ENCODE measurements around the gene CELF4. TPM values are rescaled to one million over a fixed set of nuclear protein-coding genes. Genes with fewer than 3 reads are reported as not detected.

The CELF4 gene
- total and polyA plus RNA-seq, 7 donors = 0.60 to 5.0 (median 1.8) TPM; not detected in 1

GRCh38 chr18:37505321-37505720 lies 60.3 kb downstream of the CELF4 start:
- H3K27me3 ChIP-seq = peaks cover 0 to 3% (median 0%) of the 10 kb centered on the region in 3 donors
- no peaks in the 10 kb centered on the region for H3K9me3 ChIP-seq
- no peak overlapping the region for H3K4me3 ChIP-seq
- H3K36me3 ChIP-seq = no peaks in the 10 kb centered on the region
- whole genome bisulfite sequencing, 2 donors = 85 to 86% methylated on average over 4 of the region's 4 CpGs
- no peak overlapping the region for H3K27ac ChIP-seq
- TF ChIP-seq POLR2A (IDR thresholded peaks at IDR 0.05) (no peak), POLR2AphosphoS5 (IDR thresholded peaks at IDR 0.05) (no peak)
- intact Hi-C loops (cut with DNase I) = no loop called here
- no peaks in the 10 kb centered on the region for H3K4me1 ChIP-seq
- DNase-seq = no peak

DNA sequence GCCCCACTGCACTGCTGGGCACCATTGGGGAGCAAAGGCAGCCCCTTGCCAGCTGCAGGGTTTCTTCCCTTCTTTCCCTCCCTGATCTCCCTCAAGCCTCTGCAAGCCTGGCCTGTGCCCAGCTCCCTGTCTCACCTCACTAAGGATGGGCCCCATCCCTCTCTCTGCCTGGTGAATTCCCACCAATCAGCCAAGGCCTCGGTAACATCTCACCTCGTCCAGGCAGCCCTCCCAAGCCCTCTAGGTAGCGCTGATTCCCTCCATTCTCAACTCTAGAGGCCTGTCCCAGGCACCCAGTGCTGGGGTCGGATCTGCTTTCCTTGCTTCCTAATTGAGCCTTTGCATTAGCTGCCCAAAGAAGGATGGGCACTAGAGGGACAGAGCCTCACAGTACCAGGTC lies 63.0 kb downstream of the CELF4 start:
- no peak for DNase-seq
- intact Hi-C loops (cut with DNase I) = no loop called here
- H3K4me1 ChIP-seq = no peaks in the 10 kb centered on the region
- peaks cover 0 to 7% (median 0%) of the 10 kb centered on the region in 3 donors for H3K27me3 ChIP-seq
- H3K36me3 ChIP-seq = no peaks in the 10 kb centered on the region
- H3K4me3 ChIP-seq = no peak overlapping the region
- H3K27ac ChIP-seq = no peak overlapping the region
- 59 to 78% methylated on average over 4 of the region's 4 CpGs for WGBS, 2 donors
- H3K9me3 ChIP-seq = no peaks in the 10 kb centered on the region
- TF ChIP-seq EP300 (IDR thresholded peaks at IDR 0.05) (no peak), POLR2AphosphoS5 (IDR thresholded peaks at IDR 0.05) (no peak), POLR2A (IDR thresholded peaks at IDR 0.05) (no peak)
- TF ChIP-seq, protein P1, sequence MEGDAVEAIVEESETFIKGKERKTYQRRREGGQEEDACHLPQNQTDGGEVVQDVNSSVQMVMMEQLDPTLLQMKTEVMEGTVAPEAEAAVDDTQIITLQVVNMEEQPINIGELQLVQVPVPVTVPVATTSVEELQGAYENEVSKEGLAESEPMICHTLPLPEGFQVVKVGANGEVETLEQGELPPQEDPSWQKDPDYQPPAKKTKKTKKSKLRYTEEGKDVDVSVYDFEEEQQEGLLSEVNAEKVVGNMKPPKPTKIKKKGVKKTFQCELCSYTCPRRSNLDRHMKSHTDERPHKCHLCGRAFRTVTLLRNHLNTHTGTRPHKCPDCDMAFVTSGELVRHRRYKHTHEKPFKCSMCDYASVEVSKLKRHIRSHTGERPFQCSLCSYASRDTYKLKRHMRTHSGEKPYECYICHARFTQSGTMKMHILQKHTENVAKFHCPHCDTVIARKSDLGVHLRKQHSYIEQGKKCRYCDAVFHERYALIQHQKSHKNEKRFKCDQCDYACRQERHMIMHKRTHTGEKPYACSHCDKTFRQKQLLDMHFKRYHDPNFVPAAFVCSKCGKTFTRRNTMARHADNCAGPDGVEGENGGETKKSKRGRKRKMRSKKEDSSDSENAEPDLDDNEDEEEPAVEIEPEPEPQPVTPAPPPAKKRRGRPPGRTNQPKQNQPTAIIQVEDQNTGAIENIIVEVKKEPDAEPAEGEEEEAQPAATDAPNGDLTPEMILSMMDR (IDR thresholded peaks at IDR 0.05) = no peak

DNA sequence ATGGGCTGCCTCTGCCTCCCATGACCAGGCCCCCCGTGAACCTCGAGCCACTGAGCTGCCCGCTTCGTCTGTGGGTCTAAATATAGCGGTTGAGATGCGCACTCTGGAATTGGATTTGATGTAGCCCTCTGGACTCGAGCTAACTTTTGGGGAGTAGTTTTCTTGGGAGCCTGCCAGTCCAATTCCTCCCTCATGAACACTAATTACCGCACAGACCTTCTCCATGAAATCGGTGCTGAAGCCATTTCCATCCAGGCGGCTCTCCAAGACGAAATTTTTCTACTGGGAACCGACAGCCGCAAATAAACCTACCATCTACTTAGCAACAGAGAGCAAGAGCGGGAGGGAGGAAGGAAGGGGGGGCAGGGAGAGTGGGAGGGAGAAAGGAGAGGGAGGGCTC lies 63.6 kb downstream of the CELF4 start:
- peaks cover 0 to 7% (median 0%) of the 10 kb centered on the region in 3 donors for H3K27me3 ChIP-seq
- H3K4me1 ChIP-seq = no peaks in the 10 kb centered on the region
- H3K4me3 ChIP-seq = no peak overlapping the region
- no peaks in the 10 kb centered on the region for H3K9me3 ChIP-seq
- intact Hi-C loops (cut with DNase I) = no loop called here
- WGBS, 2 donors = 74 to 79% methylated on average over 14 of the region's 14 CpGs
- no peak overlapping the region for H3K27ac ChIP-seq
- no peaks in the 10 kb centered on the region for H3K36me3 ChIP-seq
- DNase-seq = no peak
- no peak for TF ChIP-seq POLR2AphosphoS5 (IDR thresholded peaks at IDR 0.05)
- TF ChIP-seq EP300 (IDR thresholded peaks at IDR 0.05) = no peak
- TF ChIP-seq, protein P1 (IDR thresholded peaks at IDR 0.05) = no peak
- TF ChIP-seq POLR2A (IDR thresholded peaks at IDR 0.05) = no peak

GRCh38 chr18:37501136-37501535 lies 64.5 kb downstream of the CELF4 start:
- DNase-seq = no peak
- 81 to 83% methylated on average over 4 of the region's 4 CpGs for WGBS, 2 donors
- H3K27me3 ChIP-seq = peaks cover 0 to 7% (median 0%) of the 10 kb centered on the region in 3 donors
- H3K4me1 ChIP-seq = no peaks in the 10 kb centered on the region
- H3K27ac ChIP-seq = no peak overlapping the region
- no peak overlapping the region for H3K4me3 ChIP-seq
- TF ChIP-seq EP300 (IDR thresholded peaks at IDR 0.05) (no peak), POLR2AphosphoS5 (IDR thresholded peaks at IDR 0.05) (no peak), POLR2A (IDR thresholded peaks at IDR 0.05) (no peak)
- TF ChIP-seq, protein P1 (IDR thresholded peaks at IDR 0.05) = no peak
- no peaks in the 10 kb centered on the region for H3K9me3 ChIP-seq
- no peaks in the 10 kb centered on the region for H3K36me3 ChIP-seq
- intact Hi-C loops (cut with DNase I) = no loop called here

DNA sequence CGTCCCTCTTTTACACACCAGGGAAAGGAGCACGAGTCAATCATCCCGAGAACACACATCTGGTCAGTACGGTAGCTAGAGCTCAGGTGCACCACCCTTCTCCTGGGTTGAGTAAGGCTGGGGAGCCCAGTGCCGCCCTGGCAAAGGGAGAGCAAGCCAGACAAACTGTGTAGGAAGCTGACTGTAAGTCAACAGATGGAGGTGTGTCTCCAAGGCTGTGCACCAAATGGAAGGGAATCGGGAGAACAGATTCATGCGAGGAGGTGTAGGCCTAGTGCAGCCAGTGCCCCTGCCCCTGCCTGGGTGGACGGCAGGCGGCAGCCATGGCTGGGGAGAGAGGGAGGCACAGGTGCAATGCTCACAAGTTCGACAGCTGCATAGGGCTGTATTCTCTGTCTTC lies 65.7 kb downstream of the CELF4 start:
- 80 to 87% methylated on average over 10 of the region's 10 CpGs for WGBS, 2 donors
- intact Hi-C loops (cut with DNase I) = no loop called here
- no peaks in the 10 kb centered on the region for H3K36me3 ChIP-seq

More for the DNA sequence above, 65.7 kb downstream of the CELF4 start:
- H3K27ac ChIP-seq = no peak overlapping the region
- peaks cover 0 to 7% (median 0%) of the 10 kb centered on the region in 3 donors for H3K27me3 ChIP-seq
- H3K9me3 ChIP-seq = no peaks in the 10 kb centered on the region
- TF ChIP-seq EP300 (IDR thresholded peaks at IDR 0.05) (no peak), POLR2A (IDR thresholded peaks at IDR 0.05) (no peak)
- TF ChIP-seq, protein P1 (IDR thresholded peaks at IDR 0.05) = no peak
- no peak overlapping the region for H3K4me3 ChIP-seq
- DNase-seq = no peak
- no peaks in the 10 kb centered on the region for H3K4me1 ChIP-seq
